ENCODE measurements around the gene ANK2.

Gene ANK2

DNA sequence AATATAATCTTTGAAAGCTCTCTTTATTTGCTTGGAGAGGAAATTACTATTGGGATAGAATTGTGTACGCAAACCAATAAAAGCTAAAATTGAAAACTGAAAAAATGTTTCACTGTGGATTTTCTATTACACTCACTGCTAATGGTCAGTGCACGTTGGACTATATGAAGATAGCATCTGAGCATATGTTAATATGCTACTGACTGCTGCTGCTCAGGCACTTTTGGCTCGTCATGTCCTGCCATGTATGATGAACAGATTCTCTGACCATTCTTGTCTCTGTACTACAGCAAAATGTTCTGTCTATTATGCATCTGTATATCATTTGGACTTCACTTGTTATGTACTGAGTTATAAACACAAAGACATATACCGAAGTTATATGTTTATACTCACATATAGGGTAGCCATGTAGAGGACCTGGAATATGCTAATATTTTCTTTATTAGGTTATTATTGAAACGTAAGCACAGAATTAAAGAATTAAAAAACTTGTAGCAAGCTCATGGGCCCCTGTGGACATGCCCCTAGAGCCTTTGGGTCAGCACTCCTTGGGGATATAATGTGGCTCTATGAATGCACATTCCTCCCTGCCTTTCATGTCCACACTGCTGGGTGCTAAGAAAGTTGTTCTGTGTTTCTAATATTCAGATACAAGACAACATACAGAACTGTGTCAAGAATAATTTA is 120.8 kb downstream of the ANK2 start:
- no peak for DNase-seq (ENCODE audit: low read depth in 1 of 2, low spot score in 1 of 2)
- Histone ChIP-seq H3K4me3 (replicated peaks; ENCODE audit: insufficient read depth, low read length) (no peak overlapping the region), H3K27ac (replicated peaks) (no peak overlapping the region), H3K27me3 (ENCODE audit: insufficient read depth, poor library complexity, severe bottlenecking) (no peaks in the 10 kb centered on the region)
- TF ChIP-seq POLR2AphosphoS5 (IDR thresholded peaks at IDR 0.05; ENCODE audit: low read depth) (no peak), GABPA (IDR thresholded peaks at IDR 0.05; ENCODE audit: low read depth) (no peak), SPI1 (IDR thresholded peaks at IDR 0.05; ENCODE audit: borderline replicate concordance, low read depth) (no peak)
- TF ChIP-seq, protein P1, sequence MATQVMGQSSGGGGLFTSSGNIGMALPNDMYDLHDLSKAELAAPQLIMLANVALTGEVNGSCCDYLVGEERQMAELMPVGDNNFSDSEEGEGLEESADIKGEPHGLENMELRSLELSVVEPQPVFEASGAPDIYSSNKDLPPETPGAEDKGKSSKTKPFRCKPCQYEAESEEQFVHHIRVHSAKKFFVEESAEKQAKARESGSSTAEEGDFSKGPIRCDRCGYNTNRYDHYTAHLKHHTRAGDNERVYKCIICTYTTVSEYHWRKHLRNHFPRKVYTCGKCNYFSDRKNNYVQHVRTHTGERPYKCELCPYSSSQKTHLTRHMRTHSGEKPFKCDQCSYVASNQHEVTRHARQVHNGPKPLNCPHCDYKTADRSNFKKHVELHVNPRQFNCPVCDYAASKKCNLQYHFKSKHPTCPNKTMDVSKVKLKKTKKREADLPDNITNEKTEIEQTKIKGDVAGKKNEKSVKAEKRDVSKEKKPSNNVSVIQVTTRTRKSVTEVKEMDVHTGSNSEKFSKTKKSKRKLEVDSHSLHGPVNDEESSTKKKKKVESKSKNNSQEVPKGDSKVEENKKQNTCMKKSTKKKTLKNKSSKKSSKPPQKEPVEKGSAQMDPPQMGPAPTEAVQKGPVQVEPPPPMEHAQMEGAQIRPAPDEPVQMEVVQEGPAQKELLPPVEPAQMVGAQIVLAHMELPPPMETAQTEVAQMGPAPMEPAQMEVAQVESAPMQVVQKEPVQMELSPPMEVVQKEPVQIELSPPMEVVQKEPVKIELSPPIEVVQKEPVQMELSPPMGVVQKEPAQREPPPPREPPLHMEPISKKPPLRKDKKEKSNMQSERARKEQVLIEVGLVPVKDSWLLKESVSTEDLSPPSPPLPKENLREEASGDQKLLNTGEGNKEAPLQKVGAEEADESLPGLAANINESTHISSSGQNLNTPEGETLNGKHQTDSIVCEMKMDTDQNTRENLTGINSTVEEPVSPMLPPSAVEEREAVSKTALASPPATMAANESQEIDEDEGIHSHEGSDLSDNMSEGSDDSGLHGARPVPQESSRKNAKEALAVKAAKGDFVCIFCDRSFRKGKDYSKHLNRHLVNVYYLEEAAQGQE (IDR thresholded peaks at IDR 0.05; ENCODE audit: insufficient replicate concordance, low read depth): no peak
- TF ChIP-seq, protein P2, sequence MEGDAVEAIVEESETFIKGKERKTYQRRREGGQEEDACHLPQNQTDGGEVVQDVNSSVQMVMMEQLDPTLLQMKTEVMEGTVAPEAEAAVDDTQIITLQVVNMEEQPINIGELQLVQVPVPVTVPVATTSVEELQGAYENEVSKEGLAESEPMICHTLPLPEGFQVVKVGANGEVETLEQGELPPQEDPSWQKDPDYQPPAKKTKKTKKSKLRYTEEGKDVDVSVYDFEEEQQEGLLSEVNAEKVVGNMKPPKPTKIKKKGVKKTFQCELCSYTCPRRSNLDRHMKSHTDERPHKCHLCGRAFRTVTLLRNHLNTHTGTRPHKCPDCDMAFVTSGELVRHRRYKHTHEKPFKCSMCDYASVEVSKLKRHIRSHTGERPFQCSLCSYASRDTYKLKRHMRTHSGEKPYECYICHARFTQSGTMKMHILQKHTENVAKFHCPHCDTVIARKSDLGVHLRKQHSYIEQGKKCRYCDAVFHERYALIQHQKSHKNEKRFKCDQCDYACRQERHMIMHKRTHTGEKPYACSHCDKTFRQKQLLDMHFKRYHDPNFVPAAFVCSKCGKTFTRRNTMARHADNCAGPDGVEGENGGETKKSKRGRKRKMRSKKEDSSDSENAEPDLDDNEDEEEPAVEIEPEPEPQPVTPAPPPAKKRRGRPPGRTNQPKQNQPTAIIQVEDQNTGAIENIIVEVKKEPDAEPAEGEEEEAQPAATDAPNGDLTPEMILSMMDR (IDR thresholded peaks at IDR 0.05; ENCODE audit: insufficient read depth, low read length): no peak

DNA sequence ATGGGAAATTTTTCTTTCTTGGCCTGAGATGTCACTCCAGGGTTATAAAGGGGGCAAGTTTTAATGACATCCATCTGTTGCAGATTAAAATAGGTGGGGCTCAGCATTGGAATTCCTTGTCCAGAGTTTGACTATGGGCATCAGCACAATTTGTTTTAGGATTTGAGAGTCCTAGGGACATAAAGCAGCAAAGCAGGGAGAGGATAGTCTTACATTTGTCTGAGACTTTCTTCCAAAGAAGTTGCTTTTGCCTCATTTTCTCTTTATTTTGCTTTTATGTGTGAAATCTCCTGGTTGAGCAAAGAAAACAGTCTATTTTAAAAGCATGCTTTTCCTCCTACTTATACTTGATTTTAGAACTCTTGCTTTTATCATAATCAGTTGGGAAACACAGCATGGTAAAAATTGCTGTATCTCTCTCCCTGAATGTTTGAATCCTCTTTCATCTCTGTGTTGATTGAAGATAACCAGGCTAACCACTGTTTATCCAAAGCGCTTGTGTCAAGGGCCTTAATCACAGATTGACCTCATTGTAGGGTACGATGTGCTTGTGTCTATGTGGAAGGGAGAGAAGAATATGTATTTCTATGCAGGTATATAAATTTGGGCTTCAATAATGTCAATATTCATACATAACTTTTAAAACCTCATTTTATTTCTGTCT is 121.5 kb downstream of the ANK2 start:
- no peak for TF ChIP-seq SPI1 (IDR thresholded peaks at IDR 0.05; ENCODE audit: borderline replicate concordance, low read depth)
- TF ChIP-seq, protein P1 (IDR thresholded peaks at IDR 0.05; ENCODE audit: insufficient replicate concordance, low read depth): no peak
- no peak for TF ChIP-seq GABPA (IDR thresholded peaks at IDR 0.05; ENCODE audit: low read depth)
- TF ChIP-seq, protein P2 (IDR thresholded peaks at IDR 0.05; ENCODE audit: insufficient read depth, low read length): no peak
- no peak for TF ChIP-seq POLR2AphosphoS5 (IDR thresholded peaks at IDR 0.05; ENCODE audit: low read depth)
- no peak for DNase-seq (ENCODE audit: low read depth in 1 of 2, low spot score in 1 of 2)
- Histone ChIP-seq H3K4me3 (replicated peaks; ENCODE audit: insufficient read depth, low read length) (no peak overlapping the region), H3K27me3 (ENCODE audit: insufficient read depth, poor library complexity, severe bottlenecking) (no peaks in the 10 kb centered on the region), H3K27ac (replicated peaks) (no peak overlapping the region)

DNA sequence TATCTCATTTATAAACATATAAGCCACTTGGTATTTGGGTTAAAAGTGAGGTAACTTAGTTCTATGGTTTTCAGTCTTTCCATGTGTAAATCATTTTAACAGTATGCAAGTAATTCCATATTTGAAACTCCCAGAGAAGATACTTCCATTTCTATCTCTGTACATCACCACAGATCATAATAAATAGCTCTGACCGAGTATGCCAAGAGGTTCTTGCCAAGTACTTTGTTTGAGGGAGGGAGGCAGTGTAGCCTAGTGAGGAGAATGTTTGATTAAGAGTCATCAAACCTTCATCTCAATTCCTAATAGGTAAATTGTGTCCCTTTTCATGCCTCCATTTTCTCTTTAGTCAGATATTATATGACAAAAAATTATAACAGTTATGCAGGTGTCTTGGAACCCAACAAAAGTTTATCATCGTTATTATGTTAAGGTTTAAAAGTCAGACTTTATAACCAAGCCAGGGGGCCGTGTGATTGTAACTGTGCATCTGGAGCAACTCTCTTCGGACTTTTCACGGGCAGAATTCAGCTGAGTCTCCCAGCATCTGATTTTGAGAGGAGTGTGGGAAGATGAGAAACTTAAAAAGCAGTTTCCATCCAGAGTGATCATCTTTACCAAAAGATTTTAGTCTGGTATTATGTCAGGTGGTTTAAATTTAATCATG is 123.8 kb downstream of the ANK2 start:
- TF ChIP-seq, protein P2 (IDR thresholded peaks at IDR 0.05; ENCODE audit: insufficient read depth, low read length): no peak
- TF ChIP-seq, protein P1 (IDR thresholded peaks at IDR 0.05; ENCODE audit: insufficient replicate concordance, low read depth): no peak
- no peak for TF ChIP-seq SPI1 (IDR thresholded peaks at IDR 0.05; ENCODE audit: borderline replicate concordance, low read depth)
- no peak for TF ChIP-seq GABPA (IDR thresholded peaks at IDR 0.05; ENCODE audit: low read depth)
- no peak for TF ChIP-seq POLR2AphosphoS5 (IDR thresholded peaks at IDR 0.05; ENCODE audit: low read depth)
- H3K27ac ChIP-seq (replicated peaks): no peak overlapping the region
- H3K4me3 ChIP-seq (replicated peaks; ENCODE audit: insufficient read depth, low read length): no peak overlapping the region
- no peaks in the 10 kb centered on the region for H3K27me3 ChIP-seq (ENCODE audit: insufficient read depth, poor library complexity, severe bottlenecking)
- DNase-seq (ENCODE audit: low read depth in 1 of 2, low spot score in 1 of 2): no peak
